Melanocyte of skin (primary cell): ENCODE data around the gene POR. TPM values are rescaled to one million over a fixed set of nuclear protein-coding genes. Genes with fewer than 3 reads are reported as not detected.

Source experiments
- small RNA-seq, 2 donors: library from RNA; depleted of rRNA; stranded (forward); fragments of <200 nt; gene quantifications; one replicate each; pipeline ENCODE3, GENCODE V24; 2012
- total RNA-seq, 2 donors: library from RNA; depleted of rRNA; stranded (reverse); fragments of >200 nt; gene quantifications; 2 replicates each; pipeline ENCODE4 v1.2.3, GENCODE V29; 2012

POR gene
- 100 to 1,000 TPM; 118 to 276 TPM for total RNA-seq

DNA sequence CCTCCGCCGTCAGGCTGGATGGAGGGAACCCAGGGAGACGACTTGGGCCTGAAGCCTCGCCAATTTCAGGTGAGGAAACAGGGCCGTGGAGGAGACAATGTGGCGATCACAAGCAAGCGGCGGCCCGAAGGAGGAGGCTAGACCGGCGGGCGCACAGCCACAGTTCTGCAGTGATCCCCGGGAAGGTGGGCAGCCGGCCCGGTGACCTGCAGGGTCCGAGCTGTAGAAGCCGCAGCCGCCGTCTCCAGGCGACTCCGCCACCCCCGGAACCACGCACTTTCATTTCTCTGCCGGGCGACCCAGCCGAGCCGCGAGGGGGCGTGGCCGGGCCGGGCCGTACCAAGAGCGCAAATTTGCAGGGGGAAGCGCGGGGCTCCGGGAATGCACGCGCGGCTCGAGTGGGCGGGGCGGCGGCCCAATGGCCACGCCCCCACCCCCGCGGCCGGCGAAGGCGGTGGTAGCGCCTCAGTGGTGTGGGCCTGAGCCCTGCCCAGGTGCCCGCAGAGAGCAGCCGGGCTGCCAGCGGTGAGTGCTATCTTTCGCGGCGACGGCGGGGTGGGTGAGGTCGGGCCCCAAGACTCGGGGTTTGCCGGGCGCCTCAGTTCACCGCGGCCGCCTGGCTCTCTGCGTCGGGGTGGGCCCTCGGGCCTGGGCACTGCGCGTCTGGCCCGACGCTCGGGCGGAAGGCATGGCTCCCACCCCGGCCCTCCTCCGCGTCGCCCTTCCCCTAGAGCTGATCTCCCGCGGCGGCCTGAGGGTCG, at the start of gene POR:
TSS of gene POR (plus strand) at position 501 of the 761 bp plus-strand sequence. CDS start 38,847 bp downstream, outside the sequence.

DNA sequence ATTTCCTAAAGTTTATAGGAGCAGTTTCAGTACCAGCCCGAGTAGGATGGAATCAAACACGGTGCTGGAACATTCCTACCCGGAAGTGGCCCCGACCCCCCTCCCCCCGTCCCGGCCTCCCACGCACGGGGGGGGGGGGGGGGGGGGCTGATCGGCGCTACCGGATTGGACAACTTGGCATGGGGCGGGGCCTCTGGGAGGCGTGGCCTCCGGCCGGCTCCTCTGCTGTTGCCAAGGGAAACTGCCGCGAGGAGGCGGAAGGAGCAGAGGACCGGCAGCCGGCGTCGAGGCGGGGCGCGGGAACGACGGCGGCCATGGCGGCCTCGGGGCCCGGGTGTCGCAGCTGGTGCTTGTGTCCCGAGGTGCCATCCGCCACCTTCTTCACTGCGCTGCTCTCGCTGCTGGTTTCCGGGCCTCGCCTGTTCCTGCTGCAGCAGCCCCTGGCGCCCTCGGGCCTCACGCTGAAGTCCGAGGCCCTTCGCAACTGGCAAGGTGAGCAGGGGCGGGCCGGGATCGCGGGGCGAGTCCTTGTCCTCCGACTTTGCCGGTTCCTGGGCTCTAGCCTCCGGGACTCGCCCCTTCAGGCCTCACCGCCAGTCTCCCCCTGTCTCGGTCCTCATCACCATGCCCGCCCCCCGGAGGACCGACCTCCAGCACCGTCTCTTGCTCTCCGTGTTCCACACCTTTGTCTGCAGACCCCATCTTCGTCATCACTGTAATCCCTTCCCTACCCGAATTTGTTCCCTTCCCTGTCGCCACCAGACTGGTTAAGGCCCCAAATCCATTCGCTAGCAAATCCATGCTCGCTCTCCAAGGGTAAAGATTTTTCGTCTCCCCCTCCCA, 36.0 kb upstream of the POR start, which contains the start of gene RHBDD2:
TSS of gene RHBDD2 (plus strand) at position 266 of the 843 bp plus-strand sequence. CDS start at position 315, 49 bp downstream.

DNA sequence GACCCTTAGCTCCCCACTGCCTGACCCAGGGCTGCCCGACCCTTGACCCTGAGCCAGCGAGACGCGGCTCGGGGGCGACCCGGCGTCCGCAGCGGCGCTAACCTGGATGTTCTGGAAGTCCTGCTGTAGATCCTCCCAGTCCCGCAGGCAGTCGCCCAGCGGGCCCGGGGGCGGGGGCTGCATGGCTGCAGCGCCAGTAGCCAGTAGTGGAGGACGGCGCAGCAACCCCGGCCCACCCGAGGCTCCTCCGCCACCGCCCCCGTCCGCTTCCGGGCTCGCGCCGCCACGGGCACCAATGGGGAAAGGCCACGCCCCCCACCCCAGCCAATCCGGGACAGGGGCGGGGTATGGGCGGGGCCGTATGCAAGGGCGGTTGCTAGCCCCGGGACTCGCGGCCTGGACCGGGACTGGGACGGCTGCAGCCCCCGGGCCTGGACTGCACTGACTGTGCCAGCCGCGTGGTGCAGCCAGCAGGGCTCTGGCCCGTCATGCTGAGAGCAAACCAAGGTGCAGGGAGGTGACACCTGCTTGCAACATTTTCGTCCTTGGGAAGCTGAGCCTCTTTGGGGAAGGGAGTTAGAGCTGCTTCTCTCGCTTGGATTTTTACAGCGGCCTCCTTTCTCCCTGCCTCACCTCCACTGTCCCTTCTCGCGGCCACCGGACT, 79.6 kb downstream of the POR start, which contains the start of gene TMEM120A:
TSS of gene TMEM120A (minus strand) at position 208 of the 664 bp plus-strand sequence. CDS start at position 183, 25 bp downstream.

Small RNA genes lying within 50 kb of the gene (small RNA-seq; reads per million reads assigned to genes)
- 43.9 to 63.7 reads per million in 2 donors for gene SNORA14A

Other genes starting within 250 kb of the POR start
- 10 to 100 TPM; 29.3 to 35.4 TPM for gene HIP1, start 176.2 kb upstream of the POR start, total RNA-seq
- gene CCL26, start 142.9 kb upstream of the POR start, total RNA-seq, result not detected
- gene CCL24, start 101.3 kb upstream of the POR start, total RNA-seq, result not detected
- 10 to 100 TPM; 32.0 to 36.5 TPM for gene RHBDD2, start 36.1 kb upstream of the POR start, total RNA-seq
- 10 to 100 TPM; 23.4 to 28.3 TPM for gene TMEM120A, start 79.4 kb downstream of the POR start, total RNA-seq
- gene STYXL1, start 132.8 kb downstream of the POR start, total RNA-seq, result 10 to 100 TPM; 24.4 to 40.6 TPM
- 10 to 100 TPM; 44.4 to 58.9 TPM for gene MDH2, start 133.0 kb downstream of the POR start, total RNA-seq